NCI-H446 (cell line): ENCODE results near the gene SLC16A13.
"Not testable (repeated sequence)": the region's sequence is repeated elsewhere in the genome, so short reads cannot be mapped to it uniquely, and the experiment has no call there.

ENCODE experiments used
- DNase-seq, 2 experiments: peaks; one replicate each; lab custom pipeline; 2025; lab: John Stamatoyannopoulos, UW

Gene SLC16A13

GRCh38 chr17:7029096-7029495 is 6.7 kb upstream of the SLC16A13 start:
- DNase-seq = no peak

- DNase-seq = no peak
Measured at GRCh38 chr17:7029659-7030058, 6.2 kb upstream of the SLC16A13 start.

DNA sequence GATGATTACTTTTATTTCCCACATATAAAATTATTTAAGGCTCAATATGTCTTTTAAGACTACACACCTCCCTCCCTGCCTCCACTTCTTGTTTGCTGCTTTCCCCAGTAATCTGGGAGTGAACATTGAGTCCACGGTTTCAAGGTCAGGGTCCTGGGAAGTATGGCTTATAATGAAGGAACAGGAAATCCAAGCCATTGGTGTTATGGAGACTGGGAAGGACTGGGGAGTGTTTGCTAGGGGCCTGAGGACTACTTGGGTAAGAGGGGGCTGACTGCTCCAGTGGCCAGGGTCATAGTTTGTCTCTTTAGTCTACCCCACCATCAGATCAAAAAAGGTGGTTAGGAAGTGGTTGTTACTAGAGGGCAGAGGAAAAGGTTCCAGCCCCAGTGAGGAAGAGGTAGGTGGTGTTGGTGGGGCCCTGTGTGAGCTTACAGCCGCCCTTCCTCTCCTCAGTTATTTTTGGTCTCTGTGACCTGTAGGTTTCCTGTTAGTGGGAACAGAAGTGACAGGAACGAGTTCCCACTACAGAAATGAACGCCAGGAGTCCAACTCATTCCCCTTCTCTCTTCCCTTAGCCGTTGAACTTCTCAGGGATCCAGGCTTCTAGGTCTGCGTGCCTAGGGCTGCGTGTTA is 742 bp upstream of the SLC16A13 start:
- DNase-seq = no peak

GRCh38 chr17:7038025-7038862 is 2.4 kb downstream of the SLC16A13 start:
- DNase-seq = no peak

DNA sequence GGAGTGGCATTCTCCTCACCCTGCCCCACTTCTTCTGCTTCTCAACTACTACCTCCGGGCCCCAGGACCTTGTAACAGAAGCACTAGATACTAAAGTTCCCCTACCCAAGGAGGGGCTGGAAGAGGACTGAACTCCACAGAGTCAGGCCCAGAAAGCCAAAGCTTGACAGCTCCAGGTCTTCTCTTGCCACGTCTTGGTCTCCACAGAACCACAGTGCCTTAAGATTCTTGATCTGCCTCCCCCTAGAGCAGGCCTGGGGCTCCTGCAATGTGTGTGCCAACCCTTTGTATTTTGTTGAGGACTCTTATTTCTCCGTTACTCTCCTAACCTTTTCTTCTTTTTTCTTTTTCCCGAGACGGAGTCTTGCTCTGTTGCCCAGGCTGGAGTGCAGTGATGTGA is 4.0 kb downstream of the SLC16A13 start:
- no peak for DNase-seq

DNA sequence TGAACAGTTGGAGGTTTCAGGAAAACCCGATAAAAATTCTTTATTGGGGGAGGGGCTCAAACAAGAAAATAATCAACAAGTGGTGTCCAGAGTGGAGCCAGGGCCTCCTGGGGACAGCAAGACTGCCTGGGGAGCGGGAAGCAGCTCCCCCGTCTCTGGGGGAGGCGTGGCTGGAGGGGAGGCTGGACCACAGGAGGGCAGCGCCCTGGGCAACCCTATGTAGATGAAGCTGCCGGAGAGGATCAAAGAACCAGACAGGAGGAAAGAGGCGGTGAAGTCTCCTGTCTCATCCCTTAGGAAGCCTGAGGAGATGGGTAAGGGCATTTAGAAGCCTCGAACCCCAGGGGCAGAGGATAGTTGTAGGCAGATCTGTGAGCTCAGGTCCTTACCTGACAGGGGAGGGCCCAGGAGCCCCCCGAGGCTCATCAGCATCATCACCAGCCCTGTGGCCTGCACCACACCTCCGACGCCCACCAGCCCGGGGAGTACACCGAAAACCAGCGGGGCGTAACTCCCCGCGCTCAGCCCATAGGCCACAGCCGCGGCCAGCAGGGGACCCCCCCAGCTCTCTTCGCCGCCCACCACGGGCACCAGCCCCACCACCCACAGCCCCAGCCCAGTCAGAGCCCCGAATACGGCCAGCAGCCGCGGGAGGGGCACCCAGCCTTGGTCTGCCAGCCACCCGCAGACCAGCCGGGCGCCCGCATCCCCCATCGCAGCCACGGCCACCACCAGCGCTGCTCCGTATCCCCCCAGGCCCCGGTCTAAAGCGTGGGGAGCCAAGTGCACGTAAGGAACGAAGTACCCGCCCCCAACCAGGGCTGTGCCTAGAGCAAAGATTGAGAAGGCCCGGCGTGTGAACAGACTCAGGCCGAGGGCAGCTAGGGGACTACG is 6.0 kb downstream of the SLC16A13 start:
- no peak for DNase-seq

- no peak for DNase-seq
Measured at GRCh38 chr17:7042501-7043181, 6.8 kb downstream of the SLC16A13 start.

GRCh38 chr17:7043182-7043496 is 7.3 kb downstream of the SLC16A13 start:
- no peak for DNase-seq

DNA sequence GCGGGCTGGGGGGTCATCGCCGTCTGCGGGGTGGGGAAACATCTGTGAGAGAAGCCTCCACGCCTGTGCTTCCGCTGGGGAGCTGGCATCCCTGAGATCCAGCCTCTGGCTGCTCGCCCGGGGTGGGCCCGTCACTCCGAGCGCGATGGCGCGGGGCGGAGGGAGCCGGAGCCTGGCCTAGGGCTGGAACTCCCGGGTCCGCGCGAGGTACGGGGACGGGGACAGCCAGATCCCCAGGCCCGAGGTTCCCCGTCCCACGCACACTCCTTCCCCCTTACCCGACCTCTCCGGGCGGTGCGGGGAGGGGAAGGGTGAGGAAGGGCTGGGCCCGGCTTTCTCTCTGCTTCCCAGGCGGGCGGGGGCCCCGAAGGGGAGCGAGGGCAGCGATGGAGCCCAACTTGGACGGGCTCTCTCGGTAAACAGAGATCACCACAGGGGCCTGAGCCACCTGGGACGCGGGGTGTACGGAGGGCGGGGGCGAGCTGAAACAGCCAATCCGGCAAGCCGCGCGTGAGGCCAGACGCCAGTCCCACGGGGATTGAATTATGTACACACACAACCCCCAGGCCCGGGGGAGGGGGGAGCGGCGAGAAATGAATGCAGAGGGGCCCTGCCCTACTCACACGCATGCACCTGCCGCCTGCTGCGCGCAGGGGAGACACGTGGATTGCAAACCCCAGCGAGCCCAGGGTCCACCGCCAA is 7.8 kb downstream of the SLC16A13 start, which contains the start of gene SLC16A11:
TSS of gene SLC16A11 (minus strand) at position 596 of the 702 bp plus-strand sequence. CDS start at position 17, 579 bp downstream.
- DNase-seq = no peak

DNA sequence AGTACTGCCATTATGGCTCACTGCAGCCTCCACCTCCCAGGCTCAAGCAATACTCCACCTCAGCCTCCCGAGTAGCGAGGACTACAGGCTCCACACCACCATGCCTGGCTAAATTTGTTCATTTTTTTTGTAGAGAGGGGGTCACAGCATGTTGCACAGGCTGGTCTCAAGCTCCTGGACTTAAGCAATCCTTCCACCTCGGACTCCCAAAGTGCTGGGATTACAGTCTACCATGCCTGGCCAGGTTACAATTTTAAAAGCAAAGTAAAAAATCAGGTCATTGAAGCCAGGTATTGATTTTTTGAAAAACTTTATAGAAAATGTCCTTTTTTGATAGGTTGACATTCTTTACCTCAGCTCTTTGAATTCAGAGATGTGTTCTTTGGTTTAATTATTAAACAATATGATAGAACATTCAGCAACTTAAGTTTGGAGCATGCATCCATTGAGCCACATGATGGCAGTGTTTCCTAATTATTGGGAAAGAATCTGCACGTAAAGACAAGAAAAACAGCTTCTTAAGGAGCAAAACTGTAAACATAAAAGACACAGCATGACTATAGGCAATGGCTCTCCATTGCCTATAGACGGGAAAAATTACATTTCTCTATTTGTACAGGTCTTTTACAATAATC is 9.8 kb downstream of the SLC16A13 start:
- DNase-seq = peak; percentile 3 to 42

DNA sequence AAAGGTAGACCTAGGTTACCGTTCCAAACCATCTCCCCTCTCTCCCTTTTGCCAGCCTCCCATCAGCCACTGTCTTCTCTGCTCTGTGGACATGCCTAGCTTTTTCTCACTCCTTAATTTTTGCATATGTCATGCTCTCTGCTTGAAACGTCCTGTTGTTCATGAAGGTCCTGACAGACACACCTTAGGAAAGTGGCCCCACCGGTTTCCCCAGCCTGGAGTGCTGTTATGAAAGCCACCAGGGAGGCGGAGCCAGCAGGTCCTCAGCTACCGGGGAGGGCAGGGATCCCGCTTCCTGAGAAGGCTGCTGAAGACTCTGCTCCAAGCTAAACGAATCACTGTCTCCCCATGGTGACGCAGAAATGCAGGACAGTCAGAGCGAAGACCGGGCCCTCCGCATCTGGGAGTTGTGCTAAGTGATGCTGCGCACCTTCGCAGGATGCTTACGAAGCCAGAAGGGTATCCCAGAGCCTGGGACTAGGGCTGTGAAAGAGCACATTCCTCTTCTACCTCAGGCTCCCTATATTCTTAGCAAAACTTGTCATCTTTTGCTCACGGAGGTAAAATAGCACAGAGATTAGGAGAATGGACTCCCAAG is 10.4 kb downstream of the SLC16A13 start:
- DNase-seq = no peak

DNA sequence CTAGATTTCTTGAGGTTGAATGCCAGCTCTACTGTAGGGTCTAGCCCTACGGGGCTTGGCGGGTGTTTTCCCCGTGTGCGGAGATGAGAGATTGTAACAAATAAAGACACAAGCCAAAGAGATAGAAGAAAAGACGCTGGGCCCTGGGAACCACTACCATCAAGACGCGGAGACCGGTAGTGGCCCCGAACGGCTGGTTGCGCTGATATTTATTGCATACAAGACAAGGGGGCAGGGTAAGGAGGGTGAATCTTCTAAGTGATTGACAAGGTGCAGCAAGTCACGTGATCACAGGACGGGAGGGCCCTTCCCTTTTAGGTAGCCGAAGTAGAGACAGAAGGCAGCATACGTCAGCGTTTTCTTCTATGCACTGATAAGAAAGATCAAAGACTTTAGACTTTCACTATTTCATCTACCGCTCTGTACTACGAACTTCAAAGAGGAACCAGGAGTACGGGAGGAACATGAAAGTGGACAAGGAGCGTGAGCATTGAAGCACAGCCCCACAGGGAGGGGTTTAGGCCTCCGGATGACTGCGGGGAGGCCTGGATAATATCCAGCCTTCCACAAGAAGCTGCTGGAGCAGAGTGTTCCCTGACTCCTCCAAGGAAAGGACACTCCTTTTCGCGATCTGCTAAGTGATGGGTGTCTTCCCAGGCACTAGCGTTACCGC is 11.0 kb downstream of the SLC16A13 start:
- DNase-seq = not testable (repeated sequence)

DNA sequence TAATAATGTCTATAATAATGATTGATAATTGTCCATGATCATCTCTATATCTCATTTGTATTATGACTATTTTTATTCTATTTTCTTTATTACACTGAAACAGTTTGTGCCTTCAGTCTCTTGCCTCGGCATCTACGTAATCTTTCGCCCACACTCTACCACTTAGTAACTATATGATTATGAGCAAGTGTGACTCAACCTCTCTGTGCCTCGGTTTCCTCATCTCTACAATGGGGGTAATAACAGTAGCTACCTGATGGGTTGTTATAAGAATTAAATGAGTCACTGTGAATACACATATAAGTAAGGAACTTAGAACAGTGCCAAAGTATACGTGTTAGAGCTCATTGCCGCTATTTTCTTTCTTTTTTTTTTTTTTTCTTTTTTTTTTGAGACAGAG is 11.8 kb downstream of the SLC16A13 start:
- no peak for DNase-seq

GRCh38 chr17:7048968-7049367 is 13.2 kb downstream of the SLC16A13 start:
- DNase-seq = no peak

GRCh38 chr17:7050583-7050982 is 14.8 kb downstream of the SLC16A13 start:
- DNase-seq = not testable (repeated sequence)

GRCh38 chr17:7056386-7056785 is 20.6 kb downstream of the SLC16A13 start:
- no peak for DNase-seq

- no peak for DNase-seq
Measured at GRCh38 chr17:7058831-7059447, 23.1 kb downstream of the SLC16A13 start.

DNA sequence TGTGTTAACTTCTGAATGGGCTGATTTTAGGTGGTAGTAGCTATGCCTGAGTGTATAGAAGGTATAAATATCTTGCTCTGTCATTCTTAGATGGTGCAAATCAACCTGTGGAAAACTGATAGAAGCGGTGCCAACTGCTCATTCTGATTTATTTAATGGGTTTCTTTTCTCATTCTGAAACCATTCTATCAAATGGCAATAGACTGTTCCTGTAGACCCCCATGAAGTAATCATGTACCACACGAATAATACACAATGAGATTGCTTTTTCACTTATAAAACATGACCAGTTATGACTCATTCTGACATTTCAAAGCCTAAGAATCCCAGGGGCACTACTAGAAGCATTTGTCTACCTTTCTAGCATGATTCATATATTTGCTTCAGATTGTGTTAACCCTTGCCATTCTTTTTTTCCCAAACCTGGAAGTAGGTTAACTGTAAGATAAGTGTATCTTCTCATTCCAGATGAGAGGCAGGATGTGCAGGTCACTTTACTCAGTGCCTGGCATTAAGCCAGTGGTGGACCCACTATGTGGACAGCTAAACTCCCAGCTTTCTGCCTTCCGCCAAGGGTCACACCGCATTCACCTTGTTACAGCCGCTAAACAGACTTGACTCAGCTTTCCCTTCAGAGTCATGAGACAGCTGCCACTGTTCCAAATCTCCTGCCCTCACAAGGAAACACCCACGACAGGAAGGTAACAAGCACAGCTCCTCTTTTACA is 24.5 kb downstream of the SLC16A13 start:
- DNase-seq = no peak
